ENCODE results near the gene NAA16.

- TF ChIP-seq CTCF (conservative IDR thresholded peaks at IDR 0.05; ENCODE audit: low read depth, low read length) (no peak), EZH2 (IDR thresholded peaks at IDR 0.05; ENCODE audit: borderline replicate concordance, low read depth, low read length, poor library complexity, severe bottlenecking) (no peak)
These were observed 39.4 kb upstream of the NAA16 start for GRCh38 chr13:41271456-41272285.
